OCI-M2 (cell line): Measurements from ENCODE around the gene RFX2.

Source experiments
- DNase-seq: peaks from one replicate; lab custom pipeline; 2025; ENCODE audit not compliant: unreplicated experiment; lab: John Stamatoyannopoulos, UW

RFX2 gene

DNA sequence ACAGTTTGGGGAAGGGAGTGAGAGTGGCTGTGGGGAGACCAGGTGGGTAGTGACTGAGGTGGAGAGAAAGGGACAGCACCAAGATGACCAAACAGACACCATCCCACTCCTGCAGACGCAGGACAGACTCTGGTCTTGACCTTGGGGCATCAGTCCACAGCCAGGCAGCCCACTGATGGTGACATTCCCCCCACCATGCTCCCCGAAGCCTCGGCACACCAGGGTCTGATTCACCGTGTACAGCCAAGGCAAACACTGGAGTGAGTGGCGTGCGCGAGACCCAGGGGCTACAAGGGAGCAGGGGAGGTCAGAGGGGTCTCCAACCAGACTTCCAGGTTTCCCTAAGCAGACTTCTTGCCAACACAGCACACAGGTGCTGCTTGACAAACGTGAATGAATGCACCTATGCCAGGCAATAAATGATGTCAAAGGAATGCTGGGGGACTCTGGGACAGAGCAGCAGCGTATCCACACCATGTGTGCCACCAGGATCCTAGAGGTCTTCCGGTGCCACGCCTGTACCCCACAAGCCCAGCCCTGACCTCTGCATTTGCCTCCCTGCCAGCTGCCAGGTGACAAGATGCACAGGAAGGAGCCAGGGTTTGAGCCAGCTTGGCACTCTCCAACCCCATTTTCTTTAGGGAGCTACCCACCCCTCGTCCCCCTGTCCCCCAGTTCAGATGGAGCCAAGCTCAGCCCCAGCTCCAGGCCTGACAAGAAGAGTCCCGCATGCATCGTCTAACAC is 150.9 kb downstream of the RFX2 start:
- no peak for DNase-seq

DNA sequence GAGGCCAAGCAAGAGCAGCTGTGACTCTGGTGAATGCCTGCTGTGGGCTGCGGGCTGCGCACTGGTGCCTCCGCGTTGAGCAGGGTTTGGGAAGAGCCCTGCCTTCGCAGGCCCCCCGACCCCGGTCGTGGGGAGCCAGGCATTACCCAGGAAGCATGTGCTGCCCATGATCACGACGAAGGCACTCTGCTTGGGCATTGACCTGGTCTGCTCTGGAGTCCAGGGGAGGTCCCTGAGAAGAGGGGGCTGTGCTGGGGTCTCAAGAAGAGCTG is 151.5 kb downstream of the RFX2 start:
- no peak for DNase-seq

DNA sequence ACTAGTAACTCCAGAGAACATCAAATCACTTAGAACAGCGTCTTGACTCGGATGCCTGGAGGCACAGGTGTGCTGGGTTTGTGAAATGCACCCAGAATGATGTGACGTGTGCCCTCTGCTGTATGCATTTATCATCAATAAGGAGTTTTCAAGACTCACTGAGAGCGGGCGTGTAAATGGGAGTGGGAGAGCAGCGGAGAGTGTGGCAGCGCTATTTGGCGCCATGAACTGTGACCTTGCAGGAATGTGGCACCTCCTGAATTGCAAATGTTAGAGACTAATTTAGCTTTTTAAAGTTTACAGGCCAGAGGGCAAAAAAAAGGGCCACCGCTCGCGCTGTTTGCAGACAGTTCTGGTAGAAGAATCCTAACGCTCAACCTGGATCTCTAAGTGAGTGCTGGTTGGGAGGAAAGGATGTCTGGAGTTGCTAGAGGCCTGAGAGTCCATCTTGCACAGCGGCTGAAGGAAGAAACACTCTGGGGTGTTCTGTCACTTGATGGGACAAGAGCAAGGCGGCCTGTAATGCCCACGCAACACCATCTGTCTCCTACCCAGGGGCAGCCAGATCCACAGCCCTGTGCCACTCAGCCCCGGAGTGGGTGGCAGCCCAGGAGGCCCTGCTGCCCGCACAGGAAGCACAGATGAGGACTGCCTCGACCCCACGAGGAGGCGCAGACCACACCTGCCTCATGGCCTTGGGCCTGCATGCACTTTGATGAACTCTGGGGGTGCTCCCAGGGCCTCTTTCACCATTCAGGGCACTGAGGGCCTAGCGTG is 152.0 kb downstream of the RFX2 start:
- DNase-seq, result no peak

DNA sequence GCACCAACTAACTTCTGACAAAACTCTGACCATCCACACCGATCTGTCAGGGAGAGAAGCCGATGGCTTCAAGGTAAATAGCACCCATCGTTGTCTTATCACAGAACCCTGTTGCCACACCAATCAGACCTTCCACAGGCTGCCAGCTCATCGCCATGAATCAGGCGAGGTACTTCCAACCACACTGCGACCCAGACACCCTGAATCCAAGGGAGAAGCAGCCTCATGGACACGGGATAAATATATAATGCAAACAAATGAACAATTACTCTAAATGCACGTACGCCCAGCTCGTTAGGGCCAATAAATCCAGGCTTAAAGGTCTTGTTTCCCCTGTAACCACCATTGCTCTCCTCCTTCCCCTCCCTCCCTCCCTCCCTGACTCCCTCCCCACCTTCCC is 153.1 kb downstream of the RFX2 start:
- no peak for DNase-seq

DNA sequence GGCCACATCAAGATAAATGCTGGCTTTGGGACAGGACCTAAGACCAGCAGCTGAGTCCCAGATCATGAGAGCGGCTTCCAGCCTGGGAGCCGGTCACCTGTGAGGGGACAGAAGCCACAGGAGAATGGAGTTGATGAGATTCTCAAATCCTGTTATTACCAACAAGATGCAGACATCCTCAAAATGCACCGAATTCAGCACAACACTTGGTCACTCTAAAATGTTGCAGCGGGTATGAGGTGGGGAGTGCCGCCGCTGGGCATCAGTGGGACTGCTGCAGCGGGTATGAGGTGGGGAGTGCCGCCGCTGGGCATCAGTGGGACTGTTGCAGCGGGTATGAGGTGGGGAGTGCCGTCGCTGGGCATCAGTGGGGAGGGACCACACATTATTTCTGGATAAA is 153.6 kb downstream of the RFX2 start:
- DNase-seq, result no peak

DNA sequence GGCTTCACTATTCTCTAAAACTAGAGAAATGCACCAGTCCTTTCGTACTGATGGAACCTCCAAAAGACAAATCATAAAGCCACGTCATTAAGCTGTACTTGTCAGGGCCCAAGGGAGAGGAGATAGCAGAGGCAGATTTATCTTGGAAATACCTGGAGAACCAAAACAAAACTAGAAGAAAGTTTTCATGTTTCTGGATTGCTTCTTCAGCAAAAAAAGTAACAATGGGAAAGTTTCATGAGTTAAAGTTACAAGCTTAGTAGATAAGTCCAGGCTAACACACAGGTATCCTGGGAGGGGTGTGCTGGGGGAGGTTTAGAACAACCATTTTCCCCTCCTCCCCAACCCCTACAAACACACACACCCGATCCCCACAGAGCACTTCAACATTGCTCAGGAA is 154.0 kb downstream of the RFX2 start:
- DNase-seq, result no peak

DNA sequence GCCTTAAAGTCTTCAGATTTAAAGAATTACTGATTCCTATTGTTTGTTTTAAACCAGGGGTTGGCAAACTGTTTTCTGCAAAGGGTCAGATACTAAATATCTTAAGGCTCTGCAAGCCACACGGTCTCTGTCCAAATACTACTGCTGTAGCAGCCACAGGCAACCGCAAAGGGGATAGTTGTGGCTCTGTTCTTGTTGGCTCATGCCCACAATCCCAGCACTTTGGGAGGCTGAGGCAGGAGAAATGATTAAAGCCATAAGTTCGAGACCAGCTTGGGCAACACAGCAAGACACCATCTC is 154.7 kb downstream of the RFX2 start:
- no peak for DNase-seq

DNA sequence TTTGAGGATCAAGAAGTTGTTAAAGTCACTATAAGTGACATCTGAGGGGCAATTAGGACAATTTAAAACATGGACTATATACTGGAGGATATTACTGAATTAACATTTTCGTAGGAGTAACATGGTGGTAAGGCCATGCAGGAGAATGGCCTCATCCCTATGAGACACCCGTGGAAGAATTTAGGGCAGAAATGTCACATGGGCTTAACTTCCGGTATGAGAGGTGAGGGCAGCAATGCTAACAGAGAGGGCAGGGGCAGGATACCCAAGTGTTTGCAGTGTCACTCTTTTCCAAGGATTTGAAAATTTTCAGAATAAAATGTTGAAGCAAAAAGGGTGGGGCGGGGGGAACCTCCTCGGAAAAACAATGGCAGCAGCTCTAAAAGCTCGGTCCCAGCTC is 156.0 kb downstream of the RFX2 start:
- no peak for DNase-seq

DNA sequence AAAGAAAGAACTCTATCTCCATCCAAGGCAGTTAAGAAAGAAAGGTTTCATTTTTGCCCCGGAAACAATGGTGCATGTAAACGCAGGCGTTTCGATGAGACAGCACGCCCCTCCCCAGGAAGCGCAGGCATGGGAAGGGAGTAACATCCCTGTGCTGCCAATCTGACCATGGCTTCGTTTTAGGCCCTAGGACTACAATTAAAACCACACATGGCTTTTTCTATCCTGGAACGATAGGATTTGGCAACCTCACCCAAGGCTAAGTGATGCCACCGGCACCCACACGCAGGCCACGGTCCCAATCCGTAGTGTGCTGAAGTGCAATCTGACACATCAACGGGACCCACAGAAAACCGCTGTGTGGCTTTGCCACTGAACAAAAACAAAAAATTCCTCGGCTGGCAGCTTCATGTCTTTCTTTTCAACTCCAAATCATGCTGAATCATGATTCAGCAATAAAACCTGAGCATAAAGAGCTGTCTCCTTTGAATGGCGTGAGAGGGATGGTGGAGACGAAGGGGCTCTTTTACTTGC is 156.6 kb downstream of the RFX2 start:
- DNase-seq, result no peak

DNA sequence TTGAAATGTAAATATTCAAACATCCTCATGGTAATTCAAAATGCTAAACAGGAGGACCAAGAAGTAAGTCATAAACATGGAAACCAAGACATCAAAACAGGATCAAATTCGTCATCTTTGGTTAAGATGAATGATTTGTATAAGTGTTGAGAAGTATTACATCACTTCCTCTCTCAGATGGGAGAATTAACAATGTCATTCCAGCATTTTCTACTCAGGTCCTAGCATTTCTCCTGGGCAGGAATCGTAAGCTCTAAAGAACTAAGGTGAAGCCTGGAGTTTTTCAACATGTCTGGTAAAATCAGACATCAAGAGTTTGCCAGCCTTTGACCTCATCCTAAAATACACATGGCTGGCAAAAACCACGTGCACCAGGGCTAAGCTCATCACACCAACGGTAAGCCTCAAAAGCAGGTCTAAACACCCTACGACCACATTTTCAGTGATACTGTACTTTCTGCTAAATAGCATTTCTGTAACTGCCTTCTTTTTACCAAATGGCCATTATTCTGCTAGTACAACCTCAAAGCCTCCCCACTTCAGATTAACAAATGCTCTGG is 157.2 kb downstream of the RFX2 start:
- DNase-seq, result no peak

DNA sequence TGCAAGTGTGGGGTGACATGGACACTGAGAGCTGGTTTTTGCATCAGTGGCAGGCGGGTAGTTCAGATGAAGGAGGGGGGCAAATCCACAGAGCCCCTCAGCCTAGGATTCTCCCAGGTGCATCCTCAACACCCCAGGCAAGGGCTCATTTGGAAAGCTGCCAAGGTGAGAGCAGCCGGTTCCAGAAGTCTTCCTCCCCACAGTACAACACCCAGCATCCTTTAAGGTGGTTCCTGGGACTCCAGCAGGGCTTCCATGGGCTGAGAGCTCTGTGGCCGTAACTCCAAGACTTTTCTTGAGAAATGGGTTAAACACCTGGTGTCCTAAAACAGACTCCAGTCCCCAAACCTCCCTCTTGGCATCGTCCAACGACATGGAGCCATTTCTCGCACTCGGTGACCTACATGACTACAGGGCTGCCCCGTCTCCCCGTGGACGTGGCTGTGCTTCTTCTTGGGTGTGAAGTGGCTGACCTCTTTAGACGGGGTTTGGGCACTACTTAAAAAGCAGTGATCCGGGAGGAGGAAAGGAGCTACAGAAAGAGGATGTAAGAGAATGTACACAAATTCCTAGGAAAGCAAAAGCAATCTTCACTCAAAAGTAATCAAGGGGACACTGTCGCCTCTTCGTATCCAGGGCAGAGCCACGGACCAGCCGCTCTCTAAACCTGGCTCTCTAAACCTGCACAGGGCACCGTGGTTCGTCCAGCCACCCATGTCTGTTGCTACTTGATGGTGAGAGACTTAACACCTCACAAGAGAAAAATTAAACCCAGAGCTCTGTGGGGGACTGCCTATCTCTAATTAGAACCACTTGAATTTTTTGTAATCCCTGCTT is 157.9 kb downstream of the RFX2 start:
- DNase-seq, result no peak

DNA sequence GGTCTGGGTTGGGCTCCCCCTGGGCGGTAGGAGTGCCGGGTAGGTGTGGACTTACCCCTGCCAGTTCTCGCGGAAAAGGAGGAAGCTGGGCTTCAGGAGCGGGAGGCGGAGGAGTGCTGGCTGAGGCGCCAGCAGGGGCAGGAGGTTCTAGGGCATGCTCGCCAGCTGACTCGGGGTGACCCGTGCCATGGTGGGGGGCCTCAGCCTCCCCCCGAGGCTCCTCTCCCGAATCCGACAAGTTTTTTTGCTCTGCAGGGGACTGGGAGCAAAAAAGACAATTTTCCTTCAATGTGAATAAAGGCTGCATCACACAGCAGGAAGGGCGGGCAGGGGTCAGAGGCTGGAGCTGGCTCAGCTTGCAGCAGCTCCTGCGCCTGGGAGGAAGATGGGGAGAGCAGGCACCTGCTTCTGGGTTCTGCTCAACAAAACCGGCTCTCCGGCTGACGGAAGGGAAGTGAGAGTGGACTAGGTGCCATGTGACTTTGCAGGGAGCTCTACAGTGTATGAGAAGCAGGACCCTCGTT is 158.9 kb downstream of the RFX2 start:
- no peak for DNase-seq

DNA sequence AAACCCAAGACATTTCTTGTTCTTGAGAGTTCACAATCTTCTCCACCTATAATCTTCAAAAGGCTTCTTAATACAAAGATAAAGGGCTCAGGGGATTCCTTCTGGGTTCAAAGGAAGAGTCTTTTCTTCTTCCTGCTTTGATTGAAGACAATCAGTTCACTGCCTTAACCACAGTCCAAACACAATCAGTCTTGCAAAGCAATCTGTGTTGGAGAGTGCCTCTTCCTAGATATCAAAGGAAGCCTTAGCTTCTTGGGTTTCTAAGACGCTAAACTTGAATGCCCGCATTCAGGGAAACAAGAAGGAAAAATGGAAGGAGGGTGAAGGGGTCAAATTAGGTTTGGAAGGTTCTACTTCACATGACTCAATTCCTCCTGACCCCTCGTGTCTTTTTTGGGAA is 159.6 kb downstream of the RFX2 start:
- no peak for DNase-seq

DNA sequence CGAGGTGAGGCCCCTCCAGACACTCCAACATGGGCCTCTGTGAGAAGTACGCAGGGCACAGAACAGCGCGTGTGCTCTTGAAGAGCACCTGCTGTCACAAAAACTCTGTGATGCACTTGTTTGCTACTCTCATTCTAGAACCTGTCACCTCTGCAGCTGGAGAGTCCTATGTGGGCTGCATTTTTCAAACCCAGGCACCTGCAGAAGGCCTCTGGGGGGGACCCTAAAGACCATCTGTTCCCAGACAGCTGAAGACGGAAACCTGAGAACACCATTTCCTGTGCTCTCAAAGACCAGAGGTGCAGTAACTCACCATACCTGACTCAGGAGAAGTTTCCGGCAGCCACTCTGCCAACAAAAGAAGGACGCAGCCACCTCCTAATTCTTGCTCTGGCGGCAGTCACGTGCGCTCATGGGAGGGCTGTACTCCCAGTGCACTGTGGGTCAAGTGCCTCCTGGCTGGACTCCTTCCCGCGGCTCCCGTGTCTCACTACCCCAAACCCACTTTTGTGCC is 160.5 kb downstream of the RFX2 start:
- no peak for DNase-seq

DNA sequence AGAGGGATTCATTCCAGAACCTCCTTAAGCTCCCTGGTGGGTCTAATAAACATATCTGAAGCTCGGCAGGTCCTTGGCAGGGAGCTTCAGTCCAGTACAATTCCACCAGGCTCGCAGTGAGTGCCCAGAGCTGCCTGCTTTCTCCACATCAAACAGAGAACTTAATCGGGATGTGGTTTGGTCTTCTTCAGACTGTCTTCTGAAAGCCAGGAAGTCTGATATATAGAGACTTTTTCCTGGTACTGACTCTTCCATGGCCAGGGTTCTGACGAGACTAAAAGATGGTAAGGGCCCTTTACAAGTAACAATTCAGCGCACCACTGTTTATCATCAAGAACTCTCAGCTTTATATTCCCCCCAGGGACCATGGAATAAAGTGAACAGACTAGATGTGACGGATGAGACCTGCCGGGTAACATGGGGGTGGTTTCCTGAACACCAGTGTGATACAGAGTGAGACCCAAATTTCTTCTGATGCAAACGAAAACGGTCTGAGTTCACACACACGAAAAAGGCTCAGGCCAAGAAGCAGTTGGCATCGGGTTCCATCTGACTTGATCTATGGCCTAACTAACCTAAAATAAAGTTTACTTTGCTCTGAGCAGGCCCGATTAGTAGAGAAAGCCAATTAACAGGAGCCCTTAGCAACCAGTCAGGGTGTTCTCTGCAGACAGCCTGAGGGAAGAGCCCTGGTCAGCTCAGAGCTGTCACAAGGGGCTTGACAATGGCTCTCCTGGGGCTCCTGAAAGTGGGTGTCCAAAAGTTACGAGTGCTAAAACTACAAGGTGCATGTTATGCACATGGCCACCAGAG is 161.3 kb downstream of the RFX2 start:
- no peak for DNase-seq

DNA sequence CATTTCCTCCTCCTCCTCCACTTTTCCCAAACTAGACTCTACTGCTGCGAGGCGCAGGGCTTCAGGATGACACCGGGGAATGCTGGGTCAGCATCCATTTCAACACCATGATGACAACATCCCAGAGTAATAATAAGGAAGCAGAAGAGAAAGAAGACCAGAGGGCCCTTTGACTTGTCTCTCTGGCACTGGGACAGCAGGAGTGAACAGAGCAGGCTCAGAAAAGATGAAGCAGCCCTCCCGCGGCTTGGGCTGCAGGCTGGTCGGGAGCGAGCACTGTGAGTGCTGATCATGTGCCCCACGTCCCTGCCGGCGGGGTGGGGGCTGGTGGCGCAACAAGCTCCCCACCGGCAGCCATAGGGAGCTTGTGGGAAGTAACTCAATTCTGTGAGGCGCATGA is 162.9 kb downstream of the RFX2 start:
- no peak for DNase-seq

DNA sequence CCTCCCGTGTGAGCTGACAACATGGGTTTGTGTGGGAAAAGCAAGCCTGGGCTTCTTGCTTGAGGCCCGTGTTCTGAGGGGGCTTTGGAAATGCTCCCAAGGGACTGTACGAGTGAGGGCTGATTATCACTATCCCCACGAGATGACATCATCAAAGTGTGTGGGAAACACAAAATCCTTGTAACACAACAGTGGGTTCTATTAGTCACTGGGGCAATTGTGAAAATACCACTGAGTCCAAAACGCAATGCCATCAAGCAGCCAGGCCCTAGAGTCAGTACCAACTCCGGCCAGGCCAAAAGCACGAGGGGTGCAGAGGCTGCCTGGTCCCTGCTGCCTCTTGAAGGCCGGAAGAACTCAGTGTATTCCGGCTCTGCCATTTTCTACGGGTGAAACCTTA is 166.7 kb downstream of the RFX2 start:
- DNase-seq, result no peak
